GM18498 (cell line): ENCODE results near the gene GRPEL1.
"Not testable (repeated sequence)": the region's sequence is repeated elsewhere in the genome, so short reads cannot be mapped to it uniquely, and the experiment has no call there.

Experiments used
- ATAC-seq: cut with Tn5 transposase; IDR thresholded peaks from one replicate; pipeline ENCODE4 v1.9.1; 2021; ENCODE audit warnings: mild to moderate bottlenecking, moderate library complexity; ENCODE audit not compliant: unreplicated experiment

GRPEL1 gene

GRCh38 chr4:7094916-7095315, 27.1 kb upstream of the GRPEL1 start:
- no peak for ATAC-seq

GRCh38 chr4:7092026-7092425, 24.2 kb upstream of the GRPEL1 start:
- ATAC-seq = no peak

- no peak for ATAC-seq
Measured at GRCh38 chr4:7089213-7089986, 21.5 kb upstream of the GRPEL1 start.

- ATAC-seq = no peak
Measured at GRCh38 chr4:7087036-7087435, 19.2 kb upstream of the GRPEL1 start.

GRCh38 chr4:7086384-7086783, 18.5 kb upstream of the GRPEL1 start:
- no peak for ATAC-seq

GRCh38 chr4:7084564-7084961, 16.7 kb upstream of the GRPEL1 start:
- ATAC-seq = not testable (repeated sequence)

- ATAC-seq = no peak
Measured at GRCh38 chr4:7083597-7084563, 16.0 kb upstream of the GRPEL1 start.

GRCh38 chr4:7079909-7080308, 12.0 kb upstream of the GRPEL1 start:
- ATAC-seq = not testable (repeated sequence)

GRCh38 chr4:7079483-7079882, 11.6 kb upstream of the GRPEL1 start:
- ATAC-seq = not testable (repeated sequence)

- no peak for ATAC-seq
Measured at GRCh38 chr4:7078025-7078424, 10.2 kb upstream of the GRPEL1 start.

GRCh38 chr4:7077371-7077770, 9.5 kb upstream of the GRPEL1 start:
- no peak for ATAC-seq

GRCh38 chr4:7076696-7077082, 8.8 kb upstream of the GRPEL1 start:
- no peak for ATAC-seq

GRCh38 chr4:7075962-7076695, 8.3 kb upstream of the GRPEL1 start:
- ATAC-seq = no peak

GRCh38 chr4:7074426-7074825, 6.6 kb upstream of the GRPEL1 start:
- ATAC-seq = no peak

- ATAC-seq = no peak
Measured at GRCh38 chr4:7073526-7074390, 5.9 kb upstream of the GRPEL1 start.

GRCh38 chr4:7073059-7073458, 5.2 kb upstream of the GRPEL1 start:
- no peak for ATAC-seq

- ATAC-seq = peak; percentile 31
Measured at GRCh38 chr4:7070729-7071511, 3.1 kb upstream of the GRPEL1 start.

- ATAC-seq = no peak
Measured at GRCh38 chr4:7068883-7069282, 1.0 kb upstream of the GRPEL1 start.

- peak; percentile 20 for ATAC-seq
Measured at GRCh38 chr4:7068279-7068842, 497 bp upstream of the GRPEL1 start.
